HEK293 (cell line): ENCODE data around the gene GRAMD1B.

Source experiments
- ZNF48 ChIP-seq: fragments of 450-650 bp; formaldehyde crosslinking; IDR thresholded peaks from 2 replicates; pipeline ENCODE4 v1.5.1; 2016; ENCODE audit warnings: missing biosample characterization, missing genetic modification characterization
- TF ChIP-seq, protein P1 (sequence below): fragments of 450-650 bp; formaldehyde crosslinking; conservative IDR thresholded peaks from 2 replicates; pipeline ENCODE4 v1.5.1; 2016; ENCODE audit warnings: low read depth, missing biosample characterization, missing genetic modification characterization

GRAMD1B gene

GRCh38 chr11:123674297-123674696, 244.2 kb downstream of the GRAMD1B start (continued):
- TF ChIP-seq, protein P1, sequence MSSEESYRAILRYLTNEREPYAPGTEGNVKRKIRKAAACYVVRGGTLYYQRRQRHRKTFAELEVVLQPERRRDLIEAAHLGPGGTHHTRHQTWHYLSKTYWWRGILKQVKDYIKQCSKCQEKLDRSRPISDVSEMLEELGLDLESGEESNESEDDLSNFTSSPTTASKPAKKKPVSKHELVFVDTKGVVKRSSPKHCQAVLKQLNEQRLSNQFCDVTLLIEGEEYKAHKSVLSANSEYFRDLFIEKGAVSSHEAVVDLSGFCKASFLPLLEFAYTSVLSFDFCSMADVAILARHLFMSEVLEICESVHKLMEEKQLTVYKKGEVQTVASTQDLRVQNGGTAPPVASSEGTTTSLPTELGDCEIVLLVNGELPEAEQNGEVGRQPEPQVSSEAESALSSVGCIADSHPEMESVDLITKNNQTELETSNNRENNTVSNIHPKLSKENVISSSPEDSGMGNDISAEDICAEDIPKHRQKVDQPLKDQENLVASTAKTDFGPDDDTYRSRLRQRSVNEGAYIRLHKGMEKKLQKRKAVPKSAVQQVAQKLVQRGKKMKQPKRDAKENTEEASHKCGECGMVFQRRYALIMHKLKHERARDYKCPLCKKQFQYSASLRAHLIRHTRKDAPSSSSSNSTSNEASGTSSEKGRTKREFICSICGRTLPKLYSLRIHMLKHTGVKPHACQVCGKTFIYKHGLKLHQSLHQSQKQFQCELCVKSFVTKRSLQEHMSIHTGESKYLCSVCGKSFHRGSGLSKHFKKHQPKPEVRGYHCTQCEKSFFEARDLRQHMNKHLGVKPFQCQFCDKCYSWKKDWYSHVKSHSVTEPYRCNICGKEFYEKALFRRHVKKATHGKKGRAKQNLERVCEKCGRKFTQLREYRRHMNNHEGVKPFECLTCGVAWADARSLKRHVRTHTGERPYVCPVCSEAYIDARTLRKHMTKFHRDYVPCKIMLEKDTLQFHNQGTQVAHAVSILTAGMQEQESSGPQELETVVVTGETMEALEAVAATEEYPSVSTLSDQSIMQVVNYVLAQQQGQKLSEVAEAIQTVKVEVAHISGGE (tag by site-specific recombination): no peak
- no peak for TF ChIP-seq ZNF48
